Dermis microvascular lymphatic vessel endothelial cell (primary cell): ENCODE data around the gene DHRS11. TPM values are rescaled to one million over a fixed set of nuclear protein-coding genes. Genes with fewer than 3 reads are reported as not detected.

ENCODE experiments used
- DNase-seq, 2 donors: peaks; one replicate each; pipeline versions ENCODE4 v3.0.0 to v3.0.0-alpha.2; 2010; ENCODE audit warnings: low read depth in 2 of 2
- total RNA-seq: library from RNA; depleted of rRNA; stranded (reverse); fragments of >200 nt; gene quantifications from 2 replicates; pipeline ENCODE4 v1.2.1, GENCODE V29; 2014

The DHRS11 gene
- total RNA-seq, 1 donor from 2014 or later = 6.9 TPM

GRCh38 chr17:36613155-36613554 is 21.5 kb downstream of the DHRS11 start:
- DNase-seq = no peak

GRCh38 chr17:36614081-36614480 is 22.4 kb downstream of the DHRS11 start:
- no peak for DNase-seq

- no peak for DNase-seq
These were observed 23.3 kb downstream of the DHRS11 start for GRCh38 chr17:36614933-36615332.

- no peak for DNase-seq
These were observed 24.7 kb downstream of the DHRS11 start for GRCh38 chr17:36616061-36617029.

- DNase-seq = no peak
These were observed 26.1 kb downstream of the DHRS11 start for GRCh38 chr17:36617773-36618172.

- no peak for DNase-seq
These were observed 31.6 kb downstream of the DHRS11 start for GRCh38 chr17:36623281-36623680.

- no peak for DNase-seq
These were observed 33.5 kb downstream of the DHRS11 start for GRCh38 chr17:36625188-36625587.

- DNase-seq = no peak
These were observed 35.4 kb downstream of the DHRS11 start for GRCh38 chr17:36627101-36627500.

- no peak for DNase-seq
These were observed 36.9 kb downstream of the DHRS11 start for GRCh38 chr17:36628576-36628975.

- peak; percentile 22 to 67 for DNase-seq
These were observed 37.7 kb downstream of the DHRS11 start for GRCh38 chr17:36629252-36629847.

- no peak for DNase-seq
These were observed 38.4 kb downstream of the DHRS11 start for GRCh38 chr17:36629970-36630502.

- DNase-seq = no peak
These were observed 39.3 kb downstream of the DHRS11 start for GRCh38 chr17:36631022-36631421.

GRCh38 chr17:36632916-36633771 is 41.5 kb downstream of the DHRS11 start:
- DNase-seq = no peak

GRCh38 chr17:36640346-36640745 is 48.7 kb downstream of the DHRS11 start:
- no peak for DNase-seq

GRCh38 chr17:36640836-36641235 is 49.2 kb downstream of the DHRS11 start:
- no peak for DNase-seq

- DNase-seq = no peak
These were observed 49.7 kb downstream of the DHRS11 start for GRCh38 chr17:36641331-36641876.

GRCh38 chr17:36641877-36642845 is 50.5 kb downstream of the DHRS11 start:
- DNase-seq = no peak

- DNase-seq = no peak
These were observed 51.5 kb downstream of the DHRS11 start for GRCh38 chr17:36643086-36643685.

GRCh38 chr17:36645422-36645821 is 53.7 kb downstream of the DHRS11 start:
- DNase-seq = no peak

- DNase-seq = no peak
These were observed 56.0 kb downstream of the DHRS11 start for GRCh38 chr17:36647636-36648035.
